ENCODE results near the gene VARS2. TPM values are rescaled to one million over a fixed set of nuclear protein-coding genes. Genes with fewer than 3 reads are reported as not detected.
A peak's percentile ranks its signal among the peaks of the same experiment; 100 is the strongest.

VARS2 gene
- total and polyA plus RNA-seq, 9 of the 15 experiments (the other 6 are each of a cell fraction or from before 2014, with no cell fraction given) = 1.6 to 53.6 (median 29.9) TPM

DNA sequence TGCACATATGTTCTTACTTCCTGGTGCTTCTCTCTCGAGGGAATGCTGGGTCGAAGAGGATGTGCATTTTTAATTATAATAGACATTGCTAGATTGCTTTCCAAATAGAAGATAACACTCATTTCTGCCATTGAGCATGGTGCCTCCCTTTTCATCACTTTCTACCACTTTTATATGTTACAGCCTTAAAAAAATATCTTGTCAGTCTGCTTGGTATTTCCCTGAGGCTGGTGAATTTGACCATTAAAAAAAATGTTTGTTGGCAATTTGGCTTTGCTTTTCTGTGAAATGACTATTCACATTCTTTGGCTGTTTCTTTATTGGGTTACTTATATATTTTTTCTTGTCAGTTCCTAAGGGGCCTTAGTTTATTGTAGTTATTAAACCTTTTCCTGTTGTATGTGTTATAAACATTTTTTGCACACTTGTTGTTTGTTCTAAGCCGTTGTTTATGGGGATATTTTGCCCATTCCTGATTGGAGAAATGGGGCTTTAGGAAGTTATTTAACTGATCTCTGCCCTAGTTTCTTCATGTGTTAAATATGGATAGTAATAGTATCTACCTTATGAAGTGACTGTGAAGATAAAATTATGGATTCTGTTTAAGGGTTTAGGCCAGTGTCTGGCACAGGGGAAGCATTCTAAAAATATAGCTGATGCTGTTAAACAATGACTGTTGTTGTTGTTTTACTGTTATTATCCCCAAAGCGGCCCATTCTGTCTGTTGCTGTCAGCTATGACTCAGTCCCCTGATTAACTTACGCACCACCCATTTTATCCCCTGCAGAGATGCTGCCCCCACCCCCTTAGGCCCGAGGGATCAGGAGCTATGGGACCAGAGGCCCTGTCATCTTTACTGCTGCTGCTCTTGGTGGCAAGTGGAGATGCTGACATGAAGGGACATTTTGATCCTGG is 25.9 kb upstream of the VARS2 start:
- POLR2A ChIA-PET = interaction anchor here (0.7 to 1.0 kb wide), 3 partner anchors 8 to 273 kb away, joined by 3 to 5 read pairs (median 5); no protein-coding TSS in a partner anchor
- DNase-seq (ENCODE audit: extremely low read depth in 1 of 4, low spot score in 3 of 4) (peak; percentile 58 to 78 (median 73)), FAIRE-seq (peak; percentile 75), ATAC-seq (no peak)
- H3K9ac ChIP-seq (ENCODE audit: insufficient read depth in 1 of 2, low read depth in 2 of 2, low read length in 2 of 2) = peak overlapping the region in 1 of 2 experiments; percentile 66; a peak in 2 of 4 replicates
- WGBS (ENCODE audit: insufficient coverage, low coverage, missing lambda C conversion rate) = 27% methylated on average over 6 of the region's 6 CpGs
- peaks cover 3% of the 10 kb centered on the region for H3K9me1 ChIP-seq (ENCODE audit: control insufficient read depth, insufficient read depth, low read length)
- H2AFZ ChIP-seq (ENCODE audit: low read depth, low read length) = no peak overlapping the region
- no peaks in the 10 kb centered on the region for H3K27me3 ChIP-seq (ENCODE audit: control insufficient read depth in 2 of 2, insufficient read depth in 2 of 2, low read length in 2 of 2)
- BruUV-seq (replicated peaks) = no TSS peak
- in situ Hi-C loops (cut with MboI) = no loop called here
- peaks cover 35 to 53% of the 10 kb centered on the region in 2 experiments for H3K4me1 ChIP-seq (replicated peaks in 1 of 2; ENCODE audit: control insufficient read depth in 2 of 2, insufficient read depth in 2 of 2, low read length in 2 of 2)
- no peak overlapping the region for H3K4me2 ChIP-seq (ENCODE audit: insufficient read depth, low read length)
- peaks cover 43% of the 10 kb centered on the region for H3K79me2 ChIP-seq (ENCODE audit: control insufficient read depth, insufficient read depth, low read length)
- CTCF ChIA-PET (ENCODE audit: low intra/inter-chr PET ratio) = no interaction called here
- H4K20me1 ChIP-seq (replicated peaks; ENCODE audit: control insufficient read depth, insufficient read depth, low read length) = peaks cover 9% of the 10 kb centered on the region; the same call in 1 of the 2 replicates
- intact Hi-C loops (cut with micrococcal nuclease) = no loop called here
- H3K27ac ChIP-seq (ENCODE audit: extremely low read depth, low read depth, low read length) = no peak overlapping the region
- no peak overlapping the region for H3K4me3 ChIP-seq
- no peaks in the 10 kb centered on the region for H3K9me3 ChIP-seq (replicated peaks; ENCODE audit: control insufficient read depth, insufficient read depth, low read depth, low read length)
- H3K36me3 ChIP-seq (ENCODE audit: control insufficient read depth, insufficient read depth, low read length) = peaks cover 43% of the 10 kb centered on the region
- TF ChIP-seq MYC (IDR thresholded peaks at IDR 0.05; ENCODE audit: low read depth, low read length) = no peak
- no peak for TF ChIP-seq MYC (CRISPR knock-in tag; IDR thresholded peaks at IDR 0.05; ENCODE audit: borderline replicate concordance, low read depth)
- no peak for TF ChIP-seq HDAC3 (IDR thresholded peaks at IDR 0.05; ENCODE audit: borderline replicate concordance, partially characterized antibody)
- TF ChIP-seq ZFX (CRISPR knock-in tag; IDR thresholded peaks at IDR 0.05) = peak; percentile 11; the same call in 1 of the 2 replicates
- no peak for TF ChIP-seq C11orf30 (IDR thresholded peaks at IDR 0.05; ENCODE audit: low read depth)
- peak; percentile 58 for TF ChIP-seq FOSL1 (tag; conservative IDR thresholded peaks at IDR 0.05)
- 0 out of 2 replicates have a peak, but pooled peaks have one; percentile 16 for TF ChIP-seq DPF2 (IDR thresholded peaks at IDR 0.05)
- TF ChIP-seq, protein P1, sequence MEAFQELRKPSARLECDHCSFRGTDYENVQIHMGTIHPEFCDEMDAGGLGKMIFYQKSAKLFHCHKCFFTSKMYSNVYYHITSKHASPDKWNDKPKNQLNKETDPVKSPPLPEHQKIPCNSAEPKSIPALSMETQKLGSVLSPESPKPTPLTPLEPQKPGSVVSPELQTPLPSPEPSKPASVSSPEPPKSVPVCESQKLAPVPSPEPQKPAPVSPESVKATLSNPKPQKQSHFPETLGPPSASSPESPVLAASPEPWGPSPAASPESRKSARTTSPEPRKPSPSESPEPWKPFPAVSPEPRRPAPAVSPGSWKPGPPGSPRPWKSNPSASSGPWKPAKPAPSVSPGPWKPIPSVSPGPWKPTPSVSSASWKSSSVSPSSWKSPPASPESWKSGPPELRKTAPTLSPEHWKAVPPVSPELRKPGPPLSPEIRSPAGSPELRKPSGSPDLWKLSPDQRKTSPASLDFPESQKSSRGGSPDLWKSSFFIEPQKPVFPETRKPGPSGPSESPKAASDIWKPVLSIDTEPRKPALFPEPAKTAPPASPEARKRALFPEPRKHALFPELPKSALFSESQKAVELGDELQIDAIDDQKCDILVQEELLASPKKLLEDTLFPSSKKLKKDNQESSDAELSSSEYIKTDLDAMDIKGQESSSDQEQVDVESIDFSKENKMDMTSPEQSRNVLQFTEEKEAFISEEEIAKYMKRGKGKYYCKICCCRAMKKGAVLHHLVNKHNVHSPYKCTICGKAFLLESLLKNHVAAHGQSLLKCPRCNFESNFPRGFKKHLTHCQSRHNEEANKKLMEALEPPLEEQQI (IDR thresholded peaks at IDR 0.05) = no peak
- TF ChIP-seq HIVEP1 (CRISPR knock-in tag; IDR thresholded peaks at IDR 0.05) = no peak
- no peak for TF ChIP-seq TAF9B (IDR thresholded peaks at IDR 0.05; ENCODE audit: partially characterized antibody)
- peak; percentile 18; the same call in 1 of the 2 replicates for TF ChIP-seq ZBTB7A (IDR thresholded peaks at IDR 0.05; ENCODE audit: borderline replicate concordance, control insufficient read depth, low read depth, low read length)
- TF ChIP-seq GABPB2 (CRISPR knock-in tag; conservative IDR thresholded peaks at IDR 0.05) = no peak
- TF ChIP-seq BRCA1 (IDR thresholded peaks at IDR 0.05) = no peak
- TF ChIP-seq BRCA1 (CRISPR knock-in tag; IDR thresholded peaks at IDR 0.05) = no peak
- no peak for TF ChIP-seq ZNF12 (CRISPR knock-in tag; IDR thresholded peaks at IDR 0.05)
- peak; percentile 17; the same call in 1 of the 2 replicates for TF ChIP-seq ZNF316 (IDR thresholded peaks at IDR 0.05)
- TF ChIP-seq SRF (CRISPR knock-in tag; IDR thresholded peaks at IDR 0.05) = no peak
- no peak for TF ChIP-seq ZSCAN29 (IDR thresholded peaks at IDR 0.05)
- TF ChIP-seq JUND (IDR thresholded peaks at IDR 0.05; ENCODE audit: borderline replicate concordance, low read depth, low read length) = peak; percentile 60; the same call in 1 of the 2 replicates
- no peak for TF ChIP-seq JUND (tag; IDR thresholded peaks at IDR 0.05; ENCODE audit: borderline replicate concordance, low read depth, low read length)
- TF ChIP-seq ARHGAP35 (IDR thresholded peaks at IDR 0.05; ENCODE audit: partially characterized antibody) = no peak
- no peak for TF ChIP-seq SREBF2 (CRISPR knock-in tag; IDR thresholded peaks at IDR 0.05)

All from K562 (cell line).